Fibroblast of lung (primary cell): ENCODE results near the gene FGF3. TPM values are rescaled to one million over a fixed set of nuclear protein-coding genes. Genes with fewer than 3 reads are reported as not detected.

Experiments
- DNase-seq, 2 donors: peaks; one replicate each; pipeline versions ENCODE4 v3.0.0 to v3.0.0-alpha.2; 2010; ENCODE audit warnings: low read depth in 2 of 2
- H2AFZ ChIP-seq: 2 replicates; pipeline ENCODE4 v1.5.1; 2012; ENCODE audit warnings: low read length, control low read depth, inconsistent platforms
- H3K27ac ChIP-seq: 2 replicates; pipeline ENCODE4 v1.5.1; 2011; ENCODE audit warnings: low read length, control low read depth; ENCODE audit not compliant: insufficient read depth
- H3K27me3 ChIP-seq: 2 replicates; pipeline ENCODE4 v1.5.1; 2011; ENCODE audit warnings: mild to moderate bottlenecking, low read length; ENCODE audit not compliant: control insufficient read depth, insufficient read depth
- H3K36me3 ChIP-seq: 2 replicates; pipeline ENCODE4 v1.5.1; 2011; ENCODE audit warnings: low read length; ENCODE audit not compliant: control insufficient read depth, insufficient read depth
- H3K4me1 ChIP-seq: 2 replicates; pipeline ENCODE4 v1.5.1; 2011; ENCODE audit warnings: low read length; ENCODE audit not compliant: control insufficient read depth, insufficient read depth; ENCODE audit errors: extremely low read depth
- H3K4me2 ChIP-seq: 2 replicates; pipeline ENCODE4 v1.5.1; 2011; ENCODE audit warnings: low read length, control low read depth; ENCODE audit not compliant: insufficient read depth; ENCODE audit errors: extremely low read depth
- H3K4me3 ChIP-seq, 4 experiments: fragments of 200-600 bp in 1 of 4; sonication (generic) in 1 of 4; replicated peaks in 1 of 4; 2 replicates each; pipeline ENCODE4 v1.5.1; 2011 to 2016; ENCODE audit warnings: low read length in 4 of 4, low read depth in 3 of 4, mild to moderate bottlenecking in 3 of 4, control low read depth in 2 of 4, inconsistent platforms in 1 of 4, mixed read lengths in 1 of 4; ENCODE audit not compliant: insufficient read depth in 1 of 4; ENCODE audit errors: control extremely low read depth in 1 of 4
- H3K79me2 ChIP-seq: 2 replicates; pipeline ENCODE4 v1.5.1; 2012; ENCODE audit warnings: mild to moderate bottlenecking, low read length, inconsistent platforms; ENCODE audit not compliant: control insufficient read depth, insufficient read depth
- H3K9ac ChIP-seq: 2 replicates; pipeline ENCODE4 v1.5.1; 2011; ENCODE audit warnings: mild to moderate bottlenecking, low read length, control low read depth; ENCODE audit not compliant: insufficient read depth
- H3K9me3 ChIP-seq: 2 replicates; pipeline ENCODE4 v1.5.1; 2012; ENCODE audit warnings: low read depth, low read length; ENCODE audit not compliant: control insufficient read depth, insufficient read depth
- H4K20me1 ChIP-seq: 2 replicates; pipeline ENCODE4 v1.5.1; 2011; ENCODE audit warnings: low read length; ENCODE audit not compliant: control insufficient read depth, insufficient read depth; ENCODE audit errors: extremely low read depth
- CTCF ChIP-seq, 2 donors: IDR thresholded peaks in 1 of 2; conservative IDR thresholded peaks in 1 of 2; 1 replicate in 1 of 2; 2 replicates in 1 of 2; pipeline ENCODE4 v1.5.1; 2011 to 2012; ENCODE audit warnings: low read length in 2 of 2, control low read depth in 1 of 2, inconsistent platforms in 1 of 2, low read depth in 1 of 2, mild to moderate bottlenecking in 1 of 2
- EZH2 ChIP-seq: IDR thresholded peaks from 2 replicates; pipeline ENCODE4 v1.5.1; 2012; ENCODE audit warnings: low read length, control low read depth, mild to moderate bottlenecking; ENCODE audit errors: missing control alignments
- polyA plus RNA-seq, 2 donors: library from polyadenylated mRNA; depleted of rRNA in 1 of 2; stranded (reverse) in 1 of 2; unstranded in 1 of 2; fragments of >200 nt; gene quantifications; 2 replicates each; pipeline ENCODE4 v1.2.1, GENCODE V29; 2011 to 2012; ENCODE audit warnings: missing spikeins in 1 of 2
- total RNA-seq: library from RNA; depleted of rRNA; stranded (reverse); fragments of >200 nt; gene quantifications from 2 replicates; pipeline ENCODE4 v1.2.1, GENCODE V29; 2014

FGF3 gene
- total and polyA plus RNA-seq, 2 donors (not counting 1 experiment from before 2014, with no cell fraction given) = not detected

- no peak for TF ChIP-seq CTCF (conservative IDR thresholded peaks at IDR 0.05 in 1 of 2, IDR thresholded peaks at IDR 0.05 in 1 of 2; ENCODE audit: low read depth in 1 of 2, low read length in 2 of 2)
- TF ChIP-seq EZH2 = no peak
- Histone ChIP-seq H3K9ac (no peak overlapping the region), H3K9me3 (no peaks in the 10 kb centered on the region), H3K79me2 (no peaks in the 10 kb centered on the region), H3K27me3 (no peaks in the 10 kb centered on the region), H3K4me2 (no peak overlapping the region), H2AFZ (no peak overlapping the region), H3K4me1 (no peaks in the 10 kb centered on the region), H4K20me1 (no peaks in the 10 kb centered on the region), H3K4me3 (no peak overlapping the region), H3K36me3 (no peaks in the 10 kb centered on the region), H3K27ac (no peak overlapping the region)
- peak in 1 of 2 donors; percentile 22 for DNase-seq
Measured at GRCh38 chr11:69834811-69835800, 15.9 kb upstream of the FGF3 start.

- TF ChIP-seq CTCF (conservative IDR thresholded peaks at IDR 0.05 in 1 of 2, IDR thresholded peaks at IDR 0.05 in 1 of 2; ENCODE audit: low read depth in 1 of 2, low read length in 2 of 2) = no peak
- no peak for TF ChIP-seq EZH2
- Histone ChIP-seq H3K9me3 (no peaks in the 10 kb centered on the region), H3K27ac (no peak overlapping the region), H3K4me2 (no peak overlapping the region), H3K4me3 (no peak overlapping the region), H3K27me3 (no peaks in the 10 kb centered on the region), H3K9ac (no peak overlapping the region), H3K79me2 (no peaks in the 10 kb centered on the region), H3K4me1 (no peaks in the 10 kb centered on the region), H3K36me3 (no peaks in the 10 kb centered on the region), H2AFZ (no peak overlapping the region), H4K20me1 (no peaks in the 10 kb centered on the region)
- no peak for DNase-seq
Measured at GRCh38 chr11:69834251-69834650, 15.0 kb upstream of the FGF3 start.

GRCh38 chr11:69832561-69833413 lies 13.6 kb upstream of the FGF3 start:
- Histone ChIP-seq H3K27ac (no peak overlapping the region), H3K9me3 (no peaks in the 10 kb centered on the region), H3K27me3 (no peaks in the 10 kb centered on the region), H3K79me2 (no peaks in the 10 kb centered on the region), H3K4me3 (no peak overlapping the region), H4K20me1 (no peaks in the 10 kb centered on the region), H3K4me1 (no peaks in the 10 kb centered on the region), H2AFZ (no peak overlapping the region), H3K36me3 (no peaks in the 10 kb centered on the region), H3K9ac (no peak overlapping the region), H3K4me2 (no peak overlapping the region)
- no peak for DNase-seq
- no peak for TF ChIP-seq CTCF (conservative IDR thresholded peaks at IDR 0.05 in 1 of 2, IDR thresholded peaks at IDR 0.05 in 1 of 2; ENCODE audit: low read depth in 1 of 2, low read length in 2 of 2)
- TF ChIP-seq EZH2 = no peak
